Epidermal melanocyte (primary cell): ENCODE measurements around the gene FLAD1.

ENCODE experiments used
- DNase-seq: peaks from one replicate; pipeline ENCODE4 v3.0.0; 2011; ENCODE audit warnings: low spot score; ENCODE audit not compliant: insufficient read length

FLAD1 gene

DNA sequence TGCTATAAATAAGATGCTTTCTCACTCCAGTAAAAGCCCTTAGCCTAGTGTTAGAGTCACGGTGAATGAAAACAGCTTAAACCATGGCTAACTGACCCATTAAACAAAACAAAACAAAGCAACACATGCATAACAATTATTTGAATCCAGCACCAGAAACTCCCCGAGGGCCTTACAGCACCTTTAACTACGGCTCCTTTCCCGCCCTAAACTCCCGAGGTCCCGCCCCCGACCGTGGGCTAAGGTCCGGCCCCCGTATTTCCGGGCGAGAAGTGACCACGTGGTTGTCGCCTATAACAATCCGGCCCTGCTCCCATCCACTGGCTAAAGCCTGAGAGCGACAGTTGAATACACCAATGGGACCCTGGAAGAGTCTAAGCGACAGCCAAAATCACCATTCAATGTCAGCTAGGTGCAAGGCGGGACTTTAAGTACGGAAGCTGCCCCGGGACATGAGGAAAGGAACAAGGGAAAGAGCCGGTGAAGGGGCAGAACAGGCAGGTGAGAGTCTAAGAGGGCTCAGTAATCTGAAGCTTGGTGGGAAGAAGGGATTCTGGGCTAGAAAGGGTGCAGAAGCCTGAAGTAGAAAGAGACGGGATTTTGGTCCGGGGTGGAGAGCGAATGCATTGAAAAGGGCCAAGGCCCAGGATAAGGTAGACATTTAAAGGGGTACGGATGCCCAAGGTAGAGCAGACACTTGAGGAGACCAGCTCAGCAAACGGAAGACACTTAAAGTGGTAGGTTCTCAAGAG is at the start of gene FLAD1:
FLAD1 (plus strand) TSS at position 448 of the 752 bp plus-strand sequence. CDS start 351 bp downstream, outside the sequence.
- peak; percentile 100 for DNase-seq

DNA sequence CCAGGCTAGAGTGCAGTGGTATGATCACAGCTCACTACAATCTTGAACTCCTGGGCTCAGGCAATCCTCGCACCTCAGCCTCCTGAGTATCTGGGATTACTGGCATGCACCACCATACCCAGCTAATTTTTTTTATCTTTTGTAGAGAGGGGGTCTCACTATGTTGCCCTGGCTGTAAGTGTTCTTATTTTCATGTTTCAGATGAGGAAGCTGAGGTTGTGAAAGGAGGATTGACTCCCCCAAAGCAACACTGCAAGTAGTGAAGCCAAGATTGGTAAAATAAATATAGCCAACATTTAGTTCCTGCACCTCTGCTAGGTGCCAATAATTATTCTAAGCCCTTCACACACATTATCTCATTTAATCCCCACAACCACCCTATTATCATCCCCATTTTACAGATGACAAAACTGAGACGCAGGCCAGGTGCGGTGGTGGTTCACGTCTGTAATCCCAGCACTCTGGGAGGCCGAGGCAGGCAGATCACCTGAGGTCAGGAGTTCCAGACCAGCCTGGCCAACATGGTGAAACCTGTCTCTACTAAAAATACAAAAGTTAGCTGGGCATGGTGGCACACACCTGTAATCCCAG is 48.7 kb upstream of the FLAD1 start:
- DNase-seq: no peak

DNA sequence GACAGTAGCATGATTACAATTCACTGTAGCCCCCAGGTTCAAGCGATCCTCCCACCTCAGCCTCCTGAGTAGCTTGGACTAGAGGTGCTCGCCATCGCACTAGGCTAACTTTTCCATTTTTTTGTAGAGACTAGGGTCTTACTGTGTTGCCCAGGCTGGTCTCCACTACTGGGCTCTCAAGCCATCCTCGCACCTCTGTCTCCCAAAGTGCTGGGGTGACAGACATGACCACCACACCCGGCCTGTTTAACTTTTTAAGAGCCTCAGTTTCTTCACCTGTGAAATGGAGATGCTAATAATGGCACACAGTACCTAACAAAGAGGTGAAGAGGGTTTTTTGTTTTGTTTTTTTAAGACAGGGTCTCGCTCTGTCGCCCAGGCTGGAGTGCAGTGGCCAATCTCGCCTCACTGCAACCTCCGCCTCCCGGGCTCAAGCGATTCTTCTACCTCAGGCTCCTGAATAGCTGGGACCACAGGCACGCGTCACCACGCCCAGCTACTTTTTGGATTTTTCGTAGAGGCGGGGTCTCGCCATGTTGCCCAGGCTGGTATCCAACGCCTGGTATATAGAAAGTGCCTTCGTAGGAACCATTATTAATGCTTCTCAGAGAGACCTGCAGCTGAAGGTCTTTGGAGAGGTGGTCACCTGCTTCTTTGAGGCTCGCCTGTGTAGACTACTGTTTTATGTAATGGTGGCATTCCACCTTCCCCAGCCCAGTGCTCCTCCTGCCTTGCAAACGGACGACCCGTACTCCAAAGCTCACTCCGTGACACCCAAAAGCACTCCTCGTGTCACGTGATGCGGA is 47.2 kb upstream of the FLAD1 start:
- no peak for DNase-seq

DNA sequence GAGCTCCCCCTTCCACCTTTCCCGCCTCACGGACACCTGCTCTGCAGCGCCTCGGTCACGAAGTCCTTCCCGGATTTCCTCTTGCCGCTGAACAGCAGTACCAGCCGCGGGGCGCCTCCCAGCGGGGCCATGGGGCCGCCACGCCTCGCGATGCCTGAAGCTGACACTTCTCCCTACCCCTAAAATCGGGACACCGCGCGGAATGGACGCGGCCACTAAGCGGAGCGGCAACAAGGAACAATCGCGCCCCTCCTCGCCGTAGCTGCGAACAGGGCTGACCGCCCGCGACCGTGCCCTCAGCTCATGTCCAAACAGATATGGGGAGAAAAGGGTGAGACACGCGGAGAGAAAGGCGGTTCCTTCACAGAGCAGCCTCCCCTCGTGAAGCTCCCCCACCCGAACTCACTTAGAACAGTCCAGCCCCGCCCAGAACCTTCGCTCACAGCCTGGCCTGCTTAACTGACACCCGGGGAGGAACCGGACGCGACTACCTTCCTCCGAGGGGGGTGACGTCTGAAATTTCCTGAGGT is 46.5 kb upstream of the FLAD1 start, which contains the start of gene PMVK:
PMVK (minus strand) TSS at position 165 of the 530 bp plus-strand sequence; CDS start at position 131, 34 bp downstream.
- peak; percentile 95 for DNase-seq

DNA sequence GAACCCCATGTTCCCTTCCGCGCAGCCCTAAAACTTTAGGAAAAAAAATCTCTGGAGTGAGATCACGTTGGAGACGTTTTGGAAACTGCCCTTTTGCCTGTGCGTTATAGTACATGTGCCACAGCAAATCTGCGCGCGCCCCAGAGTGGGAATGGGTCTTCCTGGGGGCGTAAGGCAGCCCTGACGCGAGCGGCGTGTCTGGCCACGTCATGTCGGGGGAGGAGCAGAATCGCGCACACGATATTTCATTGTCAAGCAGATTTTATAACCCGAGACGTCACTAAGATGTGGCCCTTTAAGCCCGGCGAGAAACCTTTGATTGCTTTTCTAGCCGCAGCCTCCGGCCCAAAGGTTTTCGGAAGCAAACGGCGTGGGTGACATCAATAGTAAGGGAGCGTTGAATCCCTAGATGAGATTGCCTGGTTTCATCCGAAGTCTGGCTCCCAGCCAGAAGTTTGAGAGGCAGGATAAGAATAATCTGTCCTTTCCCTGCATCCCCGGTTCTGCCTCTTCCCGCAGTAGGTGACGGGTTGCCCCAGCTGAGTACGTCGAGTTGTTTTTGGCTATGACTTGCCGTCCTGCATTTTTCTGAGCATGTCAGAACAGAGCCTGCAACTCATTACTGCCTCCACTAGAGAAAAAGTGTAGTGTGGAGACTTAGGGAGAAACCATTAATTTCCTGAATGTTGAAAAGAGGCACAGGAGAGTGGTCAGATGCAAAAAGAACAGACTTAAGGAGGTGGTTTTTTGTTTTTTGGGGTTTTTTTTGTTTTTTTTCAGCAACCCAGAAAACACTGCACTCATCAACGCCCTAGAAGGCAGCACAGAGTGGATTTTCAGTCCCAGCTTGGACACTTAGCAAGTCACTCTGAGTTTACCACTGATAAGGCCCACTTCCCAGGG is 45.8 kb upstream of the FLAD1 start:
- peak; percentile 90 for DNase-seq

DNA sequence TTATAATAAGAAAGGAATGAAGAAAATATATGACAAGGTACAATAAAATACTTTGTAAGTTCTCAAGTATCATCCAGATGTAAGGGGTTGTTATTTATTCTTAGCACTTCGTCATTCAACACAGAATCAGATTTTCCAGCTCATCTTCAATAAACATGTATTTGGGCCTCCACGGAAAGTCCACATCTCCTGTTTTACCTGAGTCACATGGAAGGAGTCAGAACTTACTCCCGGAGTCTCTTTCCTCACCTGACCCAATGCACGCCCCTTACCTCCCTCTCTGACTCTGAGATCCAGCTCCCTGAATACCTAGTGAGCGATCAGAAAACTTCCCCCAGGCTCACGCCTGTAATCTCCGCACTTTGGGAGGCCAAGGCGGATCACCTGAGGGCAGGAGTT is 45.2 kb upstream of the FLAD1 start:
- no peak for DNase-seq

- DNase-seq: no peak
These were observed 44.3 kb upstream of the FLAD1 start for GRCh38 chr1:154938604-154939399.

DNA sequence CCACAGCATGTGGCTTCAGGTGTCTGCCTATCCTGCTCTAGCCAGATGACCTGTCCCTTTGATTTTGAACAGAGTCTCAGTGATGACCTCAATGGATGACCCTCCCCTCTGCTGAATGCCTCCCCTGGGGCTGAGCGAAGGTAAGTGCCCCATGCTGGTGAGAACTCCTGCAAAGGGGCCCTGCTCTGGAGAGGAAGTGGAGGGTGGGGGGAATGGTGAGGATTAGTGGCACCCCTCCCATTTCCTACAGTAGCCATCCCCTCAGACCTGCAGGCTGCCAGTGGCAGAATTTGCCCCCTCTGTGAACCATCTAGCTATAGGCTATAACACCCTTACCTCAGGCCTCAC is 43.0 kb upstream of the FLAD1 start:
- no peak for DNase-seq

DNA sequence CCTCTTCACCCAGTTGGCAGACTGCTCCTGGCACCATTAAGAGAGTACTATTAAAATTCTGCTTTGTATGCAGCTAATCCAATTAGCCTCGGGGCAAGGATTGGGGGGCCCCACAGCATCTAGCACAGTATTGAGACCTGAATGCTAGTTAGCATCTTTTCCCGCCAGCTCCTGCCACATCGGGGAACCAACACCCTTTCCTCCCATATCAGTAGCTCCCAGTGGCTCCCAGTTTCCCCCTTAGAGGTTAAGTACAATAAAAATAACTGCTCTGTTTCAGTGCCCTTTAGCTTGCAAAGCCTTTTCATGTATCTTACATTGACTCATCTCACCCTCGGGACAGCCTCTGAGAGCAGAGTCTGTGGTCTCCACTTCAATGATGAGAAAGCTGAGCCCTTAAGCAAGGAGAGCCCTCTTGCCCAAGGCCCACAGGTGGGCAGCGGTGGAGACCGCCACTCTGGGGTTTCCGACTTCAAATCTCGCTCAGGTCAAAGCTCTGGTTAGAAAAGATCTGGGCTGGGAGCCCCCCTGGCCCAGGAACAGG is 42.4 kb upstream of the FLAD1 start:
- DNase-seq: no peak

DNA sequence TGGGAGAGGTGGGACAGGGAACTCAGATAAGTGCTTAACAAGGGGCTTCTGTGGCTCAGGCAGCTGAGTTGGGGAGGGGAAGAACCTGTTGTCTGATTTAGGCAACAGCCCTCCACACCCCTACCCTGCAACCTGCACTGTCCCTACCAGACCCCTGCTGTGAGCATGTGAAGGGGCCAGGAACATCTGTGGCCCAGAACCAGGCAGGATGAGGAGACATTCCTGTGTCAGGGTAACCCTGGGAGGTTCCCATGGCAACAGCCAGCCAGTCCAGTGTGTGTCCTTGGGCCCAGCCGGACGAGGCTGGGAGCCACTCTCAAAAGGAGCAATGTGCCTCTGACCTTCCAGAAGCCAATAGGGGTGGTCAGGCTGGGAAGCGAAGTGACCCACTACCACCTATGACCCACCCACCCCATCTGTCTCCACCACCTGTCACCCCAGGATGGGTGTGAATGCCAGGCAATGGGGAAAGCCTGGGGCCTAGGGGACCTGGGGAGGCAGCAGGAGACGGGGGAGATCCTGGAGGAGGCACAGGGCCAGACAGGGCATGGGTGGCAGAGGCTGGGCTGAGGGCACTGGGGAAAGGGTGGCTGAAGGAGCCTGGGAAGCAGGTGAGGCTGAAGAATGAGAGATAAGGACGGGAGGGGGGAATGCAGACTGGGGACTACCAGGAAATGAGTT is 41.7 kb upstream of the FLAD1 start:
- DNase-seq: no peak

GRCh38 chr1:154943649-154944400 is 39.3 kb upstream of the FLAD1 start:
- peak; percentile 53 for DNase-seq

DNA sequence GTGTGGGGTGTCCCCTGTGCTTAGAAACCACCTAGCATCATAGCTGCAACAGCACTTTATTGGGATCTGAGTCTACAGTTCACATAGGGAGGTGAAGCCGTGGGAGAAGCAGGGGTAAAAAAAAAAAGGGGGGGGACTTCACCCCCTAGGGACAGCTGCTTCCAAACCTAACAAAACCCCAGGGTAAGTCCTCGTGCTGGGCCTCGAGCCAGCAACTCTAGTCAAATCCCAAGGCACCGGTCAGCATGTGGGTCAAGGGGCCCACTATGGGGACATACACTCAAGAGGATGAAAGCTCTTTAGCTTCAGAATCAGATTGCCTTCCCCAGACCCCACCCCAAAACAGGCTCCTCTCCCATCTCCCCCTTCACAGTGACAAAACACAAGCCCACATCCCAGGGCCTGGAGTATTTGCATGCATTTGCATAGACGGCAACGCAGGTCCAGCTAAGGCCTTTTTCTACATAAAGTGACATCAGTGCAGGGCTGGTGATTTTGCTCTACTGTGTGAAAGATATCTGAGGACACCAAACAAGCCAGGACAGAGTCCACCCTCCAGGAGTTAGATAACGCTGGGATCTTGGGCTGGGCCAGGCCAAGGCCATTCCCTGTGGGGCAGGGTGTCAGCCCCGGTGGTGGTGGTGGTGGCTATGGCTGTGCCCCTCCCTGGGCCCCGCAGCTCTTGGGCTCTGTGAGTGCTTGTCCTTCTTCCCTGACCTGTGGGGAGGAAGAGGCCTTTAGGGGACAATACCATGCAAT is 38.6 kb upstream of the FLAD1 start:
- DNase-seq: no peak

GRCh38 chr1:154945160-154945961 is 37.8 kb upstream of the FLAD1 start:
- no peak for DNase-seq

- no peak for DNase-seq
These were observed 36.9 kb upstream of the FLAD1 start for GRCh38 chr1:154945962-154946850.

DNA sequence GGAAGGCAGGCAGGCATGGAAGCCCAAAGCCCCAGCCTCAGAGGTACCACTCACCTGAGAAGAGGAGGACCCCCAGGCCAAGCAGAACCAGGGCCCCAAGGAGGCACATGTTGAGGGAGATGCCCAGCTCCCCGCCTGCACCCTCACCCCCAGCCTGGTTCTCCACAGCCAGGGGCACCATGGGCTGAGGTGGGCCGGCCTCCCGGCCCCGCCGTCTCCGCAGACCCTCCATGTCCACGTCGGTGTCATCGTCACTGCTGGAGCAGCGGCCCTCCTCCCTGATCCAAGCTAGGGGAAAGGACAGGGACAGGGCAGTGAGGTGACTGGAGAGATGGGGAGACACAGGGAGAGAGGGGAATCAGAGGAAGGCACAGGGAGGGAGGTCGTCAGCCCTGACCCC is 35.1 kb upstream of the FLAD1 start:
- no peak for DNase-seq
